PFSK-1 (cell line): ENCODE results near the gene SMYD4.

Source experiments
- FOXP2 ChIP-seq: optimal IDR thresholded peaks from 2 replicates; pipeline ENCODE3; 2011; ENCODE audit warnings: borderline replicate concordance, control low read depth, inconsistent platforms; ENCODE audit not compliant: insufficient read depth; ENCODE audit errors: extremely low read length, extremely low read depth
- POLR2AphosphoS5 ChIP-seq: IDR thresholded peaks from 2 replicates; pipeline ENCODE4 v1.6.1; 2012; ENCODE audit warnings: low read depth, mild to moderate bottlenecking, control low read depth, low read length, moderate library complexity
- SIN3A ChIP-seq: IDR thresholded peaks from 2 replicates; pipeline ENCODE4 v1.6.1; 2012; ENCODE audit warnings: mild to moderate bottlenecking, low read length, moderate library complexity, borderline replicate concordance; ENCODE audit not compliant: insufficient read depth
- TAF1 ChIP-seq: IDR thresholded peaks from 2 replicates; pipeline ENCODE4 v1.6.1; 2012; ENCODE audit warnings: low read length, control low read depth, borderline replicate concordance; ENCODE audit not compliant: insufficient read depth
- TF ChIP-seq, protein P1 (sequence below), 2 experiments: IDR thresholded peaks; 2 replicates each; pipeline versions ENCODE4 v1.6.1 to v1.8.0; 2011 to 2012; ENCODE audit warnings: low read depth in 2 of 2, low read length in 2 of 2, control low read depth in 1 of 2, inconsistent platforms in 1 of 2, mild to moderate bottlenecking in 1 of 2, moderate library complexity in 1 of 2; ENCODE audit not compliant: insufficient read depth in 1 of 2

Gene SMYD4

GRCh38 chr17:1755252-1755826 is 74.4 kb downstream of the SMYD4 start:
- TF ChIP-seq SIN3A (no peak), FOXP2 (no peak), TAF1 (no peak), POLR2AphosphoS5 (no peak)
- TF ChIP-seq, protein P1, sequence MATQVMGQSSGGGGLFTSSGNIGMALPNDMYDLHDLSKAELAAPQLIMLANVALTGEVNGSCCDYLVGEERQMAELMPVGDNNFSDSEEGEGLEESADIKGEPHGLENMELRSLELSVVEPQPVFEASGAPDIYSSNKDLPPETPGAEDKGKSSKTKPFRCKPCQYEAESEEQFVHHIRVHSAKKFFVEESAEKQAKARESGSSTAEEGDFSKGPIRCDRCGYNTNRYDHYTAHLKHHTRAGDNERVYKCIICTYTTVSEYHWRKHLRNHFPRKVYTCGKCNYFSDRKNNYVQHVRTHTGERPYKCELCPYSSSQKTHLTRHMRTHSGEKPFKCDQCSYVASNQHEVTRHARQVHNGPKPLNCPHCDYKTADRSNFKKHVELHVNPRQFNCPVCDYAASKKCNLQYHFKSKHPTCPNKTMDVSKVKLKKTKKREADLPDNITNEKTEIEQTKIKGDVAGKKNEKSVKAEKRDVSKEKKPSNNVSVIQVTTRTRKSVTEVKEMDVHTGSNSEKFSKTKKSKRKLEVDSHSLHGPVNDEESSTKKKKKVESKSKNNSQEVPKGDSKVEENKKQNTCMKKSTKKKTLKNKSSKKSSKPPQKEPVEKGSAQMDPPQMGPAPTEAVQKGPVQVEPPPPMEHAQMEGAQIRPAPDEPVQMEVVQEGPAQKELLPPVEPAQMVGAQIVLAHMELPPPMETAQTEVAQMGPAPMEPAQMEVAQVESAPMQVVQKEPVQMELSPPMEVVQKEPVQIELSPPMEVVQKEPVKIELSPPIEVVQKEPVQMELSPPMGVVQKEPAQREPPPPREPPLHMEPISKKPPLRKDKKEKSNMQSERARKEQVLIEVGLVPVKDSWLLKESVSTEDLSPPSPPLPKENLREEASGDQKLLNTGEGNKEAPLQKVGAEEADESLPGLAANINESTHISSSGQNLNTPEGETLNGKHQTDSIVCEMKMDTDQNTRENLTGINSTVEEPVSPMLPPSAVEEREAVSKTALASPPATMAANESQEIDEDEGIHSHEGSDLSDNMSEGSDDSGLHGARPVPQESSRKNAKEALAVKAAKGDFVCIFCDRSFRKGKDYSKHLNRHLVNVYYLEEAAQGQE (IDR thresholded peaks at IDR 0.05; ENCODE audit: insufficient read depth in 1 of 2, low read depth in 2 of 2, low read length in 2 of 2): no peak

- TF ChIP-seq, protein P1 (IDR thresholded peaks at IDR 0.05; ENCODE audit: insufficient read depth in 1 of 2, low read depth in 2 of 2, low read length in 2 of 2): no peak
- no peak for TF ChIP-seq POLR2AphosphoS5
- TF ChIP-seq TAF1: no peak
- TF ChIP-seq SIN3A: no peak
- no peak for TF ChIP-seq FOXP2
Observed at GRCh38 chr17:1754430-1755112, 75.1 kb downstream of the SMYD4 start.

DNA sequence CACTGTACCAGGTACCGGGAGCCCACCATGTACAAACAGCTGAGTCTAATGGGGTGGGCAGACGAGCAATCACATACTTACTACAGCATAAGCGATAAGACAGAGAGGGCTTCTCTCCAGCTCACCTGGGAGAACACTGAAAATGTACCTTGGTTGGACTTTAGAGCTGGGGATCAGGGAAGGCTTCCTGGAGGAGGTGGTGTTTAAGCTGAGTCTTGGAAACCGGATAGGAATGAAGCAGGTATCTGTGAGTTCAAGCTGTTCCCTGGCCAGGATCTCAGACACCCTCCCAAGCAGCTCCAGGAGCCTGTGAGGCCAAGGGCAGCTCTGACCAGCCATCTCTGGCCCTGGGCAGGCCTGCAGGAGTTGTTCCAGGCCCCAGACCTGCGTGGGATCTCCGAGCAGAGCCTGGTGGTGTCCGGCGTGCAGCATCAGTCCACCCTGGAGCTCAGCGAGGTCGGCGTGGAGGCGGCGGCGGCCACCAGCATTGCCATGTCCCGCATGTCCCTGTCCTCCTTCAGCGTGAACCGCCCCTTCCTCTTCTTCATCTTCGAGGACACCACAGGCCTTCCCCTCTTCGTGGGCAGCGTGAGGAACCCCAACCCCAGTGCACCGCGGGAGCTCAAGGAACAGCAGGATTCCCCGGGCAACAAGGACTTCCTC is 75.8 kb downstream of the SMYD4 start:
- TF ChIP-seq POLR2AphosphoS5: no peak
- TF ChIP-seq TAF1: no peak

DNA sequence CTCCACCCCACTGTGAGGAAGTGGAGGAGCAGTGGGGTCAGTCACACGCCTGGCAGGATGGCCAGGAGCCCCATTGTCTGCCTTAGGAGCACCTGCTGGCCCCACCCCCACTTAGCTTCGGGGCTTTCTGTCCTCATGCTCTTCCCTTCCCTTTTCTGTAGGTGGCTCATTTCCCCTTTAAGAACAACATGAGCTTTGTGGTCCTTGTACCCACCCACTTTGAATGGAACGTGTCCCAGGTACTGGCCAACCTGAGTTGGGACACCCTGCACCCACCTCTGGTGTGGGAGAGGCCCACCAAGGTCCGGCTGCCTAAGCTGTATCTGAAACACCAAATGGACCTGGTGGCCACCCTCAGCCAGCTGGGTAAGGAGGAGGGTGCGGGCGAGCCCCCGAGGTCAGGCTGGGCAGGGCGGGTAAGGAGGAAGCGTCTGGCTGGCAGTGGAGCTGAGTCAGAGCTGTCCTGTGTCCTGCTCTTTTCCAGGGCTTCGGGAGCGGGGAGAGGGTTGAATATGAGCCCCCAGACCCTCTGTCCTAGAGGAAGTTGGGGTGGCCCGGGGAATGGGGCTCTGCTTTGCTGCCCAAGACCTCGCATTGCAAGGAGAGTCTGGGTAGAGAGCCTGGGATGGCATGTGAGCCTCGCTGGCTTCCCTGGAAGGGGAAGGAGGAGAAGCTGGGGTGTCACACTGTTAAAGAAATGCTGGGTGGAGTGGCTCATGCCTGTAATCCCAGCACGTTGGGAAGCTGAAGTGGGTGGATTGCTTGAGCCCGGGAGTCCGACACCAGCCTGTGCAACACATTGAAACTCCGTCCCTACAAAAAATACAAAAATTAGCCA is 77.1 kb downstream of the SMYD4 start:
- TF ChIP-seq POLR2AphosphoS5: no peak
- TF ChIP-seq, protein P1 (IDR thresholded peaks at IDR 0.05; ENCODE audit: insufficient read depth in 1 of 2, low read depth in 2 of 2, low read length in 2 of 2): no peak
- no peak for TF ChIP-seq SIN3A
- no peak for TF ChIP-seq TAF1
- TF ChIP-seq FOXP2: no peak

- TF ChIP-seq POLR2AphosphoS5 (no peak), FOXP2 (no peak), SIN3A (no peak), TAF1 (no peak)
- TF ChIP-seq, protein P1 (IDR thresholded peaks at IDR 0.05; ENCODE audit: insufficient read depth in 1 of 2, low read depth in 2 of 2, low read length in 2 of 2): no peak
Observed at GRCh38 chr17:1750628-1751027, 79.1 kb downstream of the SMYD4 start.
